ENCODE results near the gene RASL11A.
"Not testable (repeated sequence)": the region's sequence is repeated elsewhere in the genome, so short reads cannot be mapped to it uniquely, and the experiment has no call there.

The RASL11A gene

DNA sequence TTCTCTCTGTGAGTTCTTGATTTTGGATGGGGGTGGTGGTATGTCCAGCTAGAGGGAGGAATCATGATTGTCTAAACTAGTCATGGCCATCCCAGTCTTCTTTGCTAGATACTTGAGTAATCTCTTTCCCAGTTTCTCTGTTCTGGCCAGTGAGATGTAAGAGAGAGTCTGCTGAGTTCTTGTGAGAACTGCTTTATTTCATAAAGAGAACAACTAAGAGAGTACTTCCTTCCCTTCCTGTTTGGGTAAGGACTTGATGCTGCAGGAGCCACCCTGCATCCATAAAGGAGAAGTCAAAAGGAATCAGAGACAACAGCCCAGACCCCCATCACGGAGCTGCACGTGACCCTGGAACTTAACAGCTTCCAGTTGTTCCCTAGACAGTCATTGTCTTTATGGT lies 3.0 kb upstream of the RASL11A start:
- DNase-seq (ENCODE audit: low read depth in 2 of 2), result no peak

DNA sequence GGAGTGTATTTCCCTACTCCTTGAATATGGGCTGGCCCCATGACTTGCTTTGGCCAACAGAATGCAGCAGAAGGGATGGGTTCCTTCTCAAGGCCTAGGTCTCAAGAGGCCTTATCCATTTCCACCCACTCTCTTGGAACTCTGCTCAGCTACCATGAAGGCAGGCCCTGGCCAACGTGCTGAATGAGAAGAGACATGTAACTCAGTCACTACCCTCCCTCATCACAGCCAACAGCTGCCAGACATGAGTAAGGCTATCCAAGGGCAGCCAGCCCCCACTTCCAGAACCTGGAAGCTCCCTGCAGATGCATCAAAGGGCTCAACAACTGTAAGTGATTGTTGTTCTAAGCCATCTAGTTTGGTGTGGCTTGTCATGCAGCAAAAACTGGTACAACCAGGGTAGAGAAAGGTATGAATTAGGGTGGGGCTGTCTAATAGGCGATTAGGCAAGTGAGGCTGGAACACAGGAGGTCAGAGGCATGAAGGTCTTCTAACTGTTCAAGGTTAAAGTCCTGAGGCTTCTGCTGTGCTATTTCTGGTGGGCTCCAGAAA lies 1.4 kb upstream of the RASL11A start:
- DNase-seq (ENCODE audit: low read depth in 2 of 2), result no peak

- no peak for DNase-seq (ENCODE audit: low read depth in 2 of 2)
Measured at GRCh38 chr13:27271570-27272096, 1.0 kb downstream of the RASL11A start.

DNA sequence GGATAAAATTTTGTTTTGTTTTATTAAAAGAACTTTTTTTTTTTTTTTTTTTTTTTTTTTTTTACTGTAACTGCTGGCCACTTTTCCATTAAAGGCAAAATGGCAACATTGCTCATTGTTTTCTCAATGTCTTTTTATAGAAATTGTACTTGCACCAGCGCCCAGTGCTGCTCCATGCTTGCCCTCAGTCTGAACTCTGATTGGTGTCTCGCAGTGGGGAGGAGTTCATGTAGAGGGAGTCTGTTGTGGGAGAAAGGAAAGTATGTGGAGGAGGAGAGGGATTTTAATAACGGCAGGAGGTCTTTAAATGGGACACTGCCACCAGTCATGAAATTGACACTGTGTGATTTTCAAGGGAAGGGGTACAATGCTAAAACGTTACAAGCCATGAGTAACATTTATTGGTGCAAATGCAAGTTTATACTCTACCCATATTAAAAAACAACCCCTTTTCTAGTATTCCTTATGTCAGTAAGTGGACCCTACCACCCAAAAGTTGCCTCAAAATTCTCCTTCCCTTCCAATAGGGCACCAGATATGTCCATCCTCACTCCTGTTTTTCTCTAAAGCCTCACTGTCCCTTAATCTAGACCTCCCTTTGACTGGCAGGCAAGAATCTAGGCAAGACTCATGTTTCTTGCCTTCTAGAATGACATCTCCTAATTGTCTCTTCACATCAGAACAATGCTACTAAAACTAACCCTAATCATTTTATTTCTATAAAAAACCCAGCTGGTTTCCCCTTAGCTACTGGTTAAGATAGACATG lies 3.2 kb downstream of the RASL11A start:
- DNase-seq (ENCODE audit: low read depth in 2 of 2), result no peak

- DNase-seq (ENCODE audit: low read depth in 2 of 2), result no peak
Measured at GRCh38 chr13:27274631-27275030, 4.0 kb downstream of the RASL11A start.

GRCh38 chr13:27276188-27276587 lies 5.6 kb downstream of the RASL11A start:
- no peak for DNase-seq (ENCODE audit: low read depth in 2 of 2)

DNA sequence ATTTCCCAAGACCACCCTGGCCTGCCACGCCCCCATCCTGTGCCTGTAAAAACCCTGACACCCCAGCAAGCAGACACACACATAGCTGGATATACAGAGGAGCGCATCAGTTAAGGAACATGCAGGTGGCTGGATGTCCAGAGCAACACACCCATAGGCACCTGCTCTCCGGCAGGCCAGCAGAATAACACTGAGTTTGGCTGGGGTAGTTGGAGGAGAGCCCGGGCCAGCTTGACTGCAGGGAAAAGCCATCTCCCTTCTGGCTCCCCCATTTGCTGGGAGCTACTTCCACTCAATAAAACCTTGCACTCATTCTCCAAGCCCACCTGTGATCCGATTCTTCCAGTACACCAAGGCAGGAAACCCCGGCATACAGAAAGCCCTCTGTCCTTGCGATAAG lies 8.9 kb downstream of the RASL11A start:
- no peak for DNase-seq (ENCODE audit: low read depth in 2 of 2)

- DNase-seq (ENCODE audit: low read depth in 2 of 2), result no peak
Measured at GRCh38 chr13:27280009-27280656, 9.5 kb downstream of the RASL11A start.

DNA sequence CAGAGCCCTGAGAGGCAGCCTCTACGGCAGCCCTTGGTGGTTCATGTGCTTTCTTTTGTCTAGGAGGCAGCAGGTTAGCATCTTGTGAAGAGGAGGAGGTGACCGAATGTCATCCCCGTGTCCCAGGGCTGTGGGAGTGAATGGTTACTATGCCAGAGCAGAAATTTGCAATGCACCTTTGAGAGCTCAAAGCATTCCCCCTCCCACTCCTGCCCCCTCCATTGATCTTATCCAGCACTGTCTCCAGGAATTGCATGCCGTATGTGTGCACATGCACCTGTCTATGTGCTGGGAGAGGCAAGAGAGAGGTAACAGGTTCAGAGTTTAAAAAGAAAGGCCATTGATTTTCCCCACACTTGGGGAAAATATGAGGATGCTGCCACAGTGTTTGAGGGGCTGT lies 10.2 kb downstream of the RASL11A start:
- no peak for DNase-seq (ENCODE audit: low read depth in 2 of 2)

- DNase-seq (ENCODE audit: low read depth in 2 of 2), result no peak
Measured at GRCh38 chr13:27281420-27281819, 10.8 kb downstream of the RASL11A start.

GRCh38 chr13:27283906-27284493 lies 13.4 kb downstream of the RASL11A start:
- no peak for DNase-seq (ENCODE audit: low read depth in 2 of 2)

DNA sequence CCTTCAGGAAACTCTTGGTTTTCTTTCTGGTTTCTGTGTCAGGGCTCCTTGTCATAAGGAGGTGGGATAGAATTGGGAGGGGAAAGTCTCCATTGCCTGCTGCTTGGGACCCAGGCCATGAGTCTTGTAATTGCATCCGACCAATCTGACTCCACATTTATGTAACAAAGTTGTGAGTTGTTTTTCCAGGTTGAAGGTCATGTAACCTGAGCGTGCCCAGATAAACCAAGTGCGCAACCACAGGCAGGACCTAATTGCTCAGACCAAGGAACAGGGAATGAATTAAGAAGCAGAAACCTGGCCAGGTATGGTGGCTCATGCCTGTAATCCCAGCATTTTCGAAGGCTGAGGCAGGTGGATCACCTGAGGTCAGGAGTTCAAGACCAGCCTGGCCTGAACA lies 17.8 kb downstream of the RASL11A start:
- DNase-seq (ENCODE audit: low read depth in 2 of 2), result no peak

GRCh38 chr13:27289011-27289665 lies 18.5 kb downstream of the RASL11A start:
- no peak for DNase-seq (ENCODE audit: low read depth in 2 of 2)

DNA sequence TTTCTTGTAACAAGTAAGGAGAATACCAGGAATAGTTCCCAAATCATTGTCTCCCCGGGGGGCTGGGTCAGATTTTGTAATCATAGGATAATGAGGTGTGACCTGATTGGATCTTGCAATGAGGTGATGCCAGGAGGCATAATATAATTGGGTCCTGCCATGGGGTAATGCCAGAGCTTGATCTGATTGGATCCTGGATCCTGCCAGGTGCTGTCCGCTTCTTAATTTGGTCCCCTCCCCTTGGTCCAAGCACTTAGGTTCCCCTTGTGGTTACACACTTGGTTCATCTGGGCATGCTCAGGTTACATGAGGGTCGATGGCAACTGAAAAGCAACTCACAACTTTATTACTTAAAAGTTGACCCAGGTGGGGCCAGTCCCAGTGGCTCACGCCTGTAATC lies 20.1 kb downstream of the RASL11A start:
- no peak for DNase-seq (ENCODE audit: low read depth in 2 of 2)

DNA sequence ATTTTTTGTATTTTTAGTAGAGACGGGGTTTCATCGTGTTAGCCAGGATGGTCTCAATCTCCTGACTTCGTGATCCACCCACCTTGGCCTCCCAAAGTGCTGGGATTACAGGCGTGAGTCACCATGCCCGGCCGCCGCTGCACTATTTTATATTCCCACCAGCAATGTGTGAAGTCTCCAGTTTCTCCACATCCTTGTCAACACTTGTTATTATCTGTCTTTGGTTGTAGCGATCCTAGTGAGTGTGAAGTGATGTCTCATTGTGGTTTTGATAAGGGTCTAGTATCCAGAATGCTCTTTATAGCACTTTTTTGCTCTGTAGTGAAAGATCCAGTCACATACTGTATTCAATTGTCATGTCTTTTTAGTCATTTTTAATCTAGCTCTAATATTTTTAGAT lies 21.3 kb downstream of the RASL11A start:
- DNase-seq (ENCODE audit: low read depth in 2 of 2), result not testable (repeated sequence)

DNA sequence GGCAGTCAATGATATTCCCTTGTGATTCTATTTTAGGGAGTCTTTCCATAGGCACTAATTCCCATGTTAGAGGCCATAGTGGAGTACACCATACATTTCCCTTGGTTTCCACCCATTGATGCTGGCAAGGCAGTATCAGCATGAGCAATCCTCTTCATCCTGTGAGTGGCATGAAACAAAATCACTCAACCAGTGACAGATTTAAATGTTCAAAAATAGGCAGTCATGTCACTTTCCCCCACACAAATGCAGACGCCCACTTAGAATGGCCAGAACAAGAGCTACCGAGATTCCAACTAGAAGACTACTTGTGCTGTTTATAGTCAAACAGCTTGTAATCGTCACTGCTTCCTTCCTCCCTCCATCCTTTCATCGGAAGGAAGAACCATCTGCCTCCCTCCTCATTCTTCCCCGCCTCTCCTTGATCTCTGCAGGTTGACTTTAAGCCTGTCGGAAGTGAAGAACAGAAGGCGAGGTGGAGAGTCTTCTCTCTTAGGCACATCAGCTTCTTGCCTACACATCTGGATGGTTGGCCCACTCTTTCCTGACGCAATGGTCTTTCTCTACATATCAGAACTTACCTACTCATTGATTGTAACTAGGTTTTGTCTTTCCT lies 22.6 kb downstream of the RASL11A start:
- DNase-seq (ENCODE audit: low read depth in 2 of 2), result no peak

DNA sequence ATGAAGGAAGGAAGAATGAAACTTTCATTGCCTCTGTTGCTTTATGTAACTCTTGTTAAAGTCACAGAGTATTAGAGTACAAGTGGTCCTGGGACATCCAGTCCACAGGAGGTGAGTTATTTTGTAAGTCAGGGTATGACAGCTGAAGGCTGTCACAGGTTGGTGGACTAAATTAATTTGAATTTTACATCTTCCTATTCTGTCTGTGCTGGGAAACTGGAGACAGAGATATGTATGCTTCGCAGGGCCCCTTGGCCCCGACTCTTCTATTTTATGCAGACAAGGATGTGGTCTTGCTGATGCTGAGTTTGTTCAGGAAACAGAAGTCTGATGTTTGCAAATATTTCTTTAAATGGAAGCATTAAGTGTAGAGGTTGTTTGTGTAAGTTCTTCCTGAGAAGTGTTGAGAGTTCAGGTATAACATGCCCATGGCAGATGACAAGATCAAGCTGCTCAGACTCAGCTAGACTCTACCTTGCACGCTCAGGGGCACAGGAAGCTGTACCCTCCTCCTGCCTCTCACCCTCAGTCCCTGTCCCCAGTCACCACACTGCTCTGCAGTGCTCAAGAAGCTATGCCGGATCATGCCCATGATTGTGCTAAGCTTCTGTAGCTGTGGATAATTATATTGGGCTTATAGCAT lies 23.4 kb downstream of the RASL11A start:
- DNase-seq (ENCODE audit: low read depth in 2 of 2), result no peak

- DNase-seq (ENCODE audit: low read depth in 2 of 2), result peak in 1 of 2 donors; percentile 23
Measured at GRCh38 chr13:27295096-27295495, 24.5 kb downstream of the RASL11A start.

GRCh38 chr13:27295660-27296059 lies 25.0 kb downstream of the RASL11A start:
- no peak for DNase-seq (ENCODE audit: low read depth in 2 of 2)

DNA sequence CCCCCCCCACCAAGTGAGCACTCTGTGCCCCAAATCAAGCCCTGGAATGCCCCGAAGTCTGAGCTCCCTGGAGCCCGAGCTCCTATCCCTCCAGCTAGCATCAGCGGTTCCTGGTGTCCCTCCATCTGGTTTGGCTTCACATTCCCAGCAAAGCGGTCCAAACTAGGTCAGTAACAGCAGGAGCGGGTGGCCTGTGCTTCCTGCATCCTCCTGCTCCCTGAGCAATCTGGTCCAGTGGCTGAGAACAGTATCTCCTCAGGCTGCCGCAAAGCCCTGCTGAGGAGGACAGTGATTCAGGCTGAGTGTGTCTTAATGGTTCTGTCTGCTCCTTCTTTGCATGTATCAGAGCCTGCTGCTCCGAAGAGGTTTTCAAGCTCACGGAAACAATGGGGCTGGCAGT lies 25.9 kb downstream of the RASL11A start:
- no peak for DNase-seq (ENCODE audit: low read depth in 2 of 2)

DNA sequence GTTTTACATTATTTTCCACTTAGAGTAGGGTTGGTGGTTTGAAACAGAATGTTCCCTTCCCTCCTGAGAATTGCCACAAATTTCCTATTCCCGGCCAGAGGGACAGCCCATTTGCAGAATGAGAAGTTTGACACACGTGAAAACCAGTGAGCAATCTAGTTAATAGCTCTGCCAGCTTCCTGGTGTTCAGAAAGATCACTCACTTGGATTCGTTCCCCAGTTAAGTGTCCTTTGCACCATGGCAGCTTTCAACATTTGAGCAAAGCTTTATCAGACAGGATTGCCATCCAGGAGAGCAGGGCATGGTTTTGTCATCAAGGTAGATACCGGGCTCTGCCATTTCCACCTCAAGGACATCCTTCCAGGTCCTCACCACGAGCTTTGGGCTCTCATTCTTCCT lies 28.2 kb downstream of the RASL11A start:
- DNase-seq (ENCODE audit: low read depth in 2 of 2), result no peak
